DOHH2 (cell line): ENCODE data around the gene SUDS3.
A peak's percentile ranks its signal among the peaks of the same experiment; 100 is the strongest.

Experiments
- H3F3A ChIP-seq: fragments of 200-600 bp; sonication (generic), shearing (Covaris generic); 2 replicates; pipeline ENCODE4 v1.6.0; 2016; ENCODE audit warnings: antibody characterized with exemption, mild to moderate bottlenecking; ENCODE audit not compliant: control insufficient read depth, insufficient read depth
- H3K27ac ChIP-seq: fragments of 200-600 bp; sonication (generic); 2 replicates; pipeline ENCODE4 v1.5.1; 2014; ENCODE audit warnings: low read depth, mild to moderate bottlenecking, low read length, moderate library complexity
- H3K27me3 ChIP-seq: fragments of 200-600 bp; sonication (generic); 2 replicates; pipeline ENCODE4 v1.6.1; 2014; ENCODE audit warnings: mild to moderate bottlenecking, low read length, mixed read lengths; ENCODE audit not compliant: control insufficient read depth
- H3K36me3 ChIP-seq: fragments of 200-600 bp; sonication (generic); 2 replicates; pipeline ENCODE4 v1.6.1; 2014; ENCODE audit warnings: mild to moderate bottlenecking, low read length, moderate library complexity, mixed read lengths; ENCODE audit not compliant: control insufficient read depth
- H3K4me1 ChIP-seq: fragments of 200-600 bp; sonication (generic); 2 replicates; pipeline ENCODE4 v1.6.1; 2014; ENCODE audit warnings: mild to moderate bottlenecking, low read length, mixed read lengths; ENCODE audit not compliant: control insufficient read depth
- H3K4me2 ChIP-seq: fragments of 200-600 bp; sonication (generic); 2 replicates; pipeline ENCODE4 v1.6.0; 2014; ENCODE audit warnings: mild to moderate bottlenecking, low read length, moderate library complexity
- H3K4me3 ChIP-seq: fragments of 200-600 bp; sonication (generic); 2 replicates; pipeline ENCODE4 v1.5.1; 2014; ENCODE audit warnings: mild to moderate bottlenecking, low read length, mixed read lengths
- H3K79me2 ChIP-seq: fragments of 200-600 bp; sonication (generic); 2 replicates; pipeline ENCODE4 v1.6.1; 2014; ENCODE audit warnings: mild to moderate bottlenecking, low read length, mixed read lengths; ENCODE audit not compliant: control insufficient read depth
- H3K9me2 ChIP-seq: fragments of 200-600 bp; sonication (generic); replicated peaks from 2 replicates; pipeline ENCODE4 v1.6.1; 2014; ENCODE audit warnings: mild to moderate bottlenecking, low read length, mixed read lengths; ENCODE audit not compliant: control insufficient read depth
- H3K9me3 ChIP-seq: fragments of 200-600 bp; sonication (generic); 2 replicates; pipeline ENCODE4 v1.6.1; 2014; ENCODE audit warnings: antibody characterized with exemption, low read length, mixed read lengths; ENCODE audit not compliant: control insufficient read depth, insufficient read depth
- H4K20me1 ChIP-seq: fragments of 200-600 bp; sonication (generic); 2 replicates; pipeline ENCODE4 v1.6.0; 2014; ENCODE audit warnings: low read depth, mild to moderate bottlenecking, antibody characterized with exemption, low read length, moderate library complexity; ENCODE audit not compliant: control insufficient read depth, insufficient read depth
- EZH2phosphoT487 ChIP-seq: fragments of 200-600 bp; sonication (generic); IDR thresholded peaks from 2 replicates; pipeline ENCODE4 v1.6.1; 2017; ENCODE audit warnings: borderline replicate concordance, mild to moderate bottlenecking, antibody characterized with exemption, low read length, moderate library complexity, mixed read lengths
- TF ChIP-seq, protein P1 (sequence below): fragments of 200-600 bp; sonication (generic); IDR thresholded peaks from one replicate; pipeline ENCODE4 v1.5.1; 2014; ENCODE audit warnings: antibody characterized with exemption, mild to moderate bottlenecking, low read depth, low read length; ENCODE audit not compliant: poor library complexity, severe bottlenecking

The SUDS3 gene

GRCh38 chr12:118376089-118377020 lies at the start of gene SUDS3:
Gene SUDS3 (plus strand): TSS chr12:118376555. CDS start chr12:118376692, 137 bp downstream.
- H3K4me2 ChIP-seq, result peak within 1 kb of the TSS; percentile 80
- no peaks in the 10 kb centered on the region for H3K9me2 ChIP-seq
- 0 out of 2 replicates have a peak, but pooled peaks cover 4% of the 10 kb centered on the region for H4K20me1 ChIP-seq
- peaks cover 7% of the 10 kb centered on the region; the same call in 1 of the 2 replicates for H3F3A ChIP-seq
- TF ChIP-seq EZH2phosphoT487, result no peak
- TF ChIP-seq, protein P1, sequence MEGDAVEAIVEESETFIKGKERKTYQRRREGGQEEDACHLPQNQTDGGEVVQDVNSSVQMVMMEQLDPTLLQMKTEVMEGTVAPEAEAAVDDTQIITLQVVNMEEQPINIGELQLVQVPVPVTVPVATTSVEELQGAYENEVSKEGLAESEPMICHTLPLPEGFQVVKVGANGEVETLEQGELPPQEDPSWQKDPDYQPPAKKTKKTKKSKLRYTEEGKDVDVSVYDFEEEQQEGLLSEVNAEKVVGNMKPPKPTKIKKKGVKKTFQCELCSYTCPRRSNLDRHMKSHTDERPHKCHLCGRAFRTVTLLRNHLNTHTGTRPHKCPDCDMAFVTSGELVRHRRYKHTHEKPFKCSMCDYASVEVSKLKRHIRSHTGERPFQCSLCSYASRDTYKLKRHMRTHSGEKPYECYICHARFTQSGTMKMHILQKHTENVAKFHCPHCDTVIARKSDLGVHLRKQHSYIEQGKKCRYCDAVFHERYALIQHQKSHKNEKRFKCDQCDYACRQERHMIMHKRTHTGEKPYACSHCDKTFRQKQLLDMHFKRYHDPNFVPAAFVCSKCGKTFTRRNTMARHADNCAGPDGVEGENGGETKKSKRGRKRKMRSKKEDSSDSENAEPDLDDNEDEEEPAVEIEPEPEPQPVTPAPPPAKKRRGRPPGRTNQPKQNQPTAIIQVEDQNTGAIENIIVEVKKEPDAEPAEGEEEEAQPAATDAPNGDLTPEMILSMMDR, result peak; percentile 90
- H3K4me1 ChIP-seq, result peaks cover 36% of the 10 kb centered on the region
- peak within 1 kb of the TSS; percentile 63 for H3K27ac ChIP-seq
- H3K36me3 ChIP-seq, result peaks cover 16% of the 10 kb centered on the region
- no peaks in the 10 kb centered on the region for H3K9me3 ChIP-seq
- H3K27me3 ChIP-seq, result peaks cover 7% of the 10 kb centered on the region
- H3K79me2 ChIP-seq, result peaks cover 55% of the 10 kb centered on the region
- peak within 1 kb of the TSS; percentile 81 for H3K4me3 ChIP-seq

- no peak overlapping the region for H3K4me3 ChIP-seq
- H3K36me3 ChIP-seq, result peaks cover 9% of the 10 kb centered on the region
- TF ChIP-seq, protein P1, result no peak
- TF ChIP-seq EZH2phosphoT487, result no peak
- no peaks in the 10 kb centered on the region for H3K27me3 ChIP-seq
- peaks cover 84% of the 10 kb centered on the region for H3K79me2 ChIP-seq
- H3K4me2 ChIP-seq, result no peak overlapping the region
- H3K9me2 ChIP-seq, result no peaks in the 10 kb centered on the region
- peaks cover 36% of the 10 kb centered on the region for H3K4me1 ChIP-seq
- peaks cover 6% of the 10 kb centered on the region; the same call in 1 of the 2 replicates for H3F3A ChIP-seq
- no peaks in the 10 kb centered on the region for H4K20me1 ChIP-seq
- no peak overlapping the region for H3K27ac ChIP-seq
- no peaks in the 10 kb centered on the region for H3K9me3 ChIP-seq
Measured at GRCh38 chr12:118326991-118327390, 49.4 kb upstream of the SUDS3 start.

GRCh38 chr12:118327391-118327790 lies 49.0 kb upstream of the SUDS3 start:
- Histone ChIP-seq H4K20me1 (no peaks in the 10 kb centered on the region), H3K9me2 (no peaks in the 10 kb centered on the region), H3K4me2 (no peak overlapping the region), H3K27ac (no peak overlapping the region), H3K9me3 (no peaks in the 10 kb centered on the region), H3K4me3 (no peak overlapping the region), H3K79me2 (peaks cover 87% of the 10 kb centered on the region), H3K27me3 (no peaks in the 10 kb centered on the region), H3K36me3 (peaks cover 9% of the 10 kb centered on the region), H3F3A (peaks cover 6% of the 10 kb centered on the region; the same call in 1 of the 2 replicates), H3K4me1 (peaks cover 40% of the 10 kb centered on the region)
- no peak for TF ChIP-seq EZH2phosphoT487
- TF ChIP-seq, protein P1, result no peak
